Body of pancreas (tissue), 4 donors: ENCODE results near the gene KRT86. TPM values are rescaled to one million over a fixed set of nuclear protein-coding genes. Genes with fewer than 3 reads are reported as not detected.

Experiments used
- ATAC-seq: fragments of 150-250 bp; one replicate; pipeline ENCODE4 v1.9.1; 2016
- DNase-seq, 4 donors: peaks; one replicate each; pipeline ENCODE4 v3.0.0-alpha.2; 2019
- H3K27ac ChIP-seq, 4 donors: fragments of 200-600 bp; sonication (generic); 1 replicate in 3 of 4; 2 replicates in 1 of 4; pipeline versions ENCODE4 v1.5.1 to v1.6.1; 2016 to 2019; ENCODE audit warnings: mild to moderate bottlenecking in 1 of 4, mixed read lengths in 1 of 4, moderate library complexity in 1 of 4
- H3K27me3 ChIP-seq, 2 donors: fragments of 200-600 bp; sonication (generic); one replicate each; pipeline ENCODE4 v1.6.0; 2016; ENCODE audit warnings: mild to moderate bottlenecking in 1 of 2
- H3K36me3 ChIP-seq, 2 donors: fragments of 200-600 bp; sonication (generic); replicated peaks in 1 of 2; 2 replicates each; pipeline ENCODE4 v1.5.1; 2016; ENCODE audit warnings: low read depth in 2 of 2; ENCODE audit not compliant: insufficient read depth in 1 of 2
- H3K4me1 ChIP-seq: fragments of 200-600 bp; sonication (generic); one replicate; pipeline ENCODE4 v1.6.0; 2016
- H3K4me3 ChIP-seq, 2 donors: fragments of 200-600 bp; sonication (generic); 1 replicate in 1 of 2; 2 replicates in 1 of 2; pipeline ENCODE4 v1.5.1; 2016 to 2019
- H3K9me3 ChIP-seq, 3 donors: fragments of 200-600 bp; sonication (generic); 1 replicate in 2 of 3; 2 replicates in 1 of 3; pipeline ENCODE4 v1.5.1; 2016
- POLR2A ChIP-seq, 3 donors: fragments of 450-650 bp; IDR thresholded peaks; one replicate each; pipeline ENCODE4 v1.6.1; 2016; ENCODE audit warnings: antibody characterized with exemption in 3 of 3, mild to moderate bottlenecking in 2 of 3
- WGBS, 2 donors: methylation state at CpG; one replicate each; pipeline ENCODE4 v1.1.5; 2017; 5-methylcytosine and 5-hydroxymethylcytosine counted together
- intact Hi-C: fragments of 100-400 bp; cut with DNase I; formaldehyde crosslinking; loops from one replicate; pipeline ENCODE4 v1.15.1; 2023
- total RNA-seq, 2 donors: library from RNA; depleted of rRNA; stranded (reverse); fragments of >200 nt; gene quantifications; one replicate each; pipeline ENCODE4 v1.1.0, GENCODE V29; 2016
- TF ChIP-seq, protein P1 (sequence below), 7 experiments: fragments of 450-650 bp in 4 of 7; fragments of 200-600 bp in 3 of 7; sonication (generic) in 3 of 7; IDR thresholded peaks; one replicate each; pipeline ENCODE4 v1.5.1; 2016 to 2019; ENCODE audit warnings: antibody characterized with exemption in 7 of 7

Gene KRT86
- total RNA-seq, 2 donors from 2014 or later: 1.8 to 8.6 TPM

DNA sequence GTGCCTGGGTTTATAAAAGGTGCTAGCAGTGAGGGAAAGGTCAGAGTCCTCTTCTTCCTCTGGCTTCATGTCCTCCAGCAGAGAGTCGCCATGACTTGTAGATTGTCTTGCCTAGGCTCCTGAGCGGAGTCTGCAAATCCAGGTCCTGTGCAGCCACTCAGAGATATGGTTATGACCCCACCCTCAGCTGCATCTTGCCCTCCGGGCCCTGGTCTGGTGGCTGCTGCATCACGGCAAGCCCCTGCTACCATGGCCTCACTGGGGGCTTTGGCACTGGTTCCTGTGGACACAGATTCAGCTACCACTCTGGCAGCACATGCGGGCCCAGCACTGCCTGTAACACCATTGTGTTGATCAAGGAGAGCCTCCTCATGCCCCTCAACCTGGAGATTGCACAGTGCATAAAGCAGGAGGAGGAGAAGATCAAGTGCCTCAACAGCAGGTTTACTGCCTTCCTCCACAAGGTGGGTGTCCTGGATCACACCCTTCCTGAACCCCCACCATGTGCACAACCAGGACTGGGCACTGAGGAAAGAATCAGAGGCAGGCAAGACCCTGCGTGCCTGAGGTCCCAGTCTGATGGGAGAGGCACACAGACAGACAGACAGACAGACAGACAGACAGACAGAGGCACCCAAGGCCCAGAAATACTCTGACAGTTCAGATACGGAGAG is 10.5 kb upstream of the KRT86 start:
- Histone ChIP-seq H3K4me3 (no peak overlapping the region), H3K36me3 (no peaks in the 10 kb centered on the region), H3K27ac (no peak overlapping the region), H3K27me3 (no peaks in the 10 kb centered on the region), H3K9me3 (no peaks in the 10 kb centered on the region), H3K4me1 (peaks cover 37% of the 10 kb centered on the region)
- TF ChIP-seq, protein P1, sequence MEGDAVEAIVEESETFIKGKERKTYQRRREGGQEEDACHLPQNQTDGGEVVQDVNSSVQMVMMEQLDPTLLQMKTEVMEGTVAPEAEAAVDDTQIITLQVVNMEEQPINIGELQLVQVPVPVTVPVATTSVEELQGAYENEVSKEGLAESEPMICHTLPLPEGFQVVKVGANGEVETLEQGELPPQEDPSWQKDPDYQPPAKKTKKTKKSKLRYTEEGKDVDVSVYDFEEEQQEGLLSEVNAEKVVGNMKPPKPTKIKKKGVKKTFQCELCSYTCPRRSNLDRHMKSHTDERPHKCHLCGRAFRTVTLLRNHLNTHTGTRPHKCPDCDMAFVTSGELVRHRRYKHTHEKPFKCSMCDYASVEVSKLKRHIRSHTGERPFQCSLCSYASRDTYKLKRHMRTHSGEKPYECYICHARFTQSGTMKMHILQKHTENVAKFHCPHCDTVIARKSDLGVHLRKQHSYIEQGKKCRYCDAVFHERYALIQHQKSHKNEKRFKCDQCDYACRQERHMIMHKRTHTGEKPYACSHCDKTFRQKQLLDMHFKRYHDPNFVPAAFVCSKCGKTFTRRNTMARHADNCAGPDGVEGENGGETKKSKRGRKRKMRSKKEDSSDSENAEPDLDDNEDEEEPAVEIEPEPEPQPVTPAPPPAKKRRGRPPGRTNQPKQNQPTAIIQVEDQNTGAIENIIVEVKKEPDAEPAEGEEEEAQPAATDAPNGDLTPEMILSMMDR (IDR thresholded peaks at IDR 0.05): no peak
- TF ChIP-seq POLR2A (IDR thresholded peaks at IDR 0.05): no peak
- ATAC-seq: no peak
- DNase-seq: peak in 1 of 4 donors; percentile 7
- 80 to 91% methylated on average over 3 to 7 of the region's 7 CpGs for WGBS, 2 donors
- intact Hi-C loops: no loop called here

DNA sequence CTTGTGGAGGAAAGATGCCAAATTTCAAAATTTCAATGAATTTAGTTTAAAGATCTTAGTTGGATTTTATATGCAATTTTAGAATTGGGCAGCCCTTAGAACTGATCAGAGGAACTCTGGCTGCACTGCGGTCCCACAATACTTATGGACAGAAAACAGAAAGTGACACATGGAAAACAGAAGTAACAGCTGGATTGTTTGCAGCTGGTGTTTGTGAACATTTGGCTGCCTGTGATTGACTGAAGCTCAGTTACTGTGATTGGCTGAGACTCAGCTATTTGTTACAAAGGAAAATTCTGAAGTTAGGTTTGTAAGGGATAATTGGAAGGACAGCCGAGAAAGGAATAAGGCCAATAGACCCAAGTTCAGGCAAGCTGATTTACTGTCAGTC is 10.0 kb upstream of the KRT86 start:
- Histone ChIP-seq H3K4me1 (peaks cover 32% of the 10 kb centered on the region), H3K27ac (no peak overlapping the region), H3K27me3 (no peaks in the 10 kb centered on the region), H3K36me3 (no peaks in the 10 kb centered on the region), H3K9me3 (no peaks in the 10 kb centered on the region), H3K4me3 (no peak overlapping the region)
- TF ChIP-seq, protein P1 (IDR thresholded peaks at IDR 0.05): no peak
- no peak for TF ChIP-seq POLR2A (IDR thresholded peaks at IDR 0.05)
- WGBS, 2 donors: 90 to 92% methylated on average over 2 of the region's 2 CpGs
- DNase-seq: peak in 1 of 4 donors; percentile 2
- intact Hi-C loops: no loop called here
- no peak for ATAC-seq

DNA sequence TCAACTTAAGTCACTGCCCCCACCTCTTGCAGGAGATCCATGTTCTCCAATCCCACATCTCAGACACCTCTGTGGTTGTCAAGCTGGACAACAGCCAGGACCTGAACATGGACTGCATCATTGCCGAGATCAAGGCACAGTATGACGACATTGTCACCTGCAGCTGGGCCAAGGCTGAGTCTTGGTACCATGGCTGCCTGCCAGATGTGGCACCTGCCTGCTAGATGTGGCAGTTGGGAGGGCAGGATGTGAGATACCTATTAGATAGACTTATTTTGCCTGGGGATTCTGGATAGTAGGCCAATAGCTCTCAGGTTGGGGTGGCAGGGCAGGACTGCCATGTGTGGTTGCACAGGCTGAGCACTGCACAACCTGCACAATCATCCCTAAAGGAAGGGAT is 7.9 kb upstream of the KRT86 start:
- ATAC-seq (peak; percentile 63), DNase-seq (peak; percentile 70 to 79 (median 78))
- no peak for TF ChIP-seq POLR2A (IDR thresholded peaks at IDR 0.05)
- TF ChIP-seq, protein P1 (IDR thresholded peaks at IDR 0.05): no peak
- WGBS, 2 donors: 45 to 60% methylated on average over 2 of the region's 2 CpGs
- Histone ChIP-seq H3K27ac (no peak overlapping the region), H3K9me3 (no peaks in the 10 kb centered on the region), H3K27me3 (no peaks in the 10 kb centered on the region), H3K36me3 (no peaks in the 10 kb centered on the region), H3K4me3 (no peak overlapping the region), H3K4me1 (peaks cover 17% of the 10 kb centered on the region)
- intact Hi-C loops: no loop called here

DNA sequence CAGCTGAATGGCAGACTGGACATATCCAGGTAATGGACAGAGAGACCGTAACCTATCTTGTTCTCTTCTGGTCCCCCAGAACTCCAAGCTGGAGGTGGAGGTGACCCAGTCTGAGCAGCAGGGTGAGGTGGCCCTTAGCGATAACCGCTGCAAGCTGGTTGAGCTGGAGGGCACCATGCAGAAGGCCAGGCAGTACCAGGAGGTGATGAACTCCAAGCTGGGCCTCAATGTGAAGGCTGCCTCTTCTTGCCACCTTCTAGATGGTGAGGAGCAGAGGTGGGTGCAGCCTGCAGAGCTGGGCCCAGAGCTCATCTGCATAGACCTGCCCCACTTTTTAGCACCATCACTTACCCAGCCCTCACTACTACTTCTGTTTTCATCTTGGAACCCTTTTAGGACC is 7.2 kb upstream of the KRT86 start:
- H3K27ac ChIP-seq: no peak overlapping the region
- intact Hi-C loops: no loop called here
- H3K27me3 ChIP-seq: no peaks in the 10 kb centered on the region
- no peaks in the 10 kb centered on the region for H3K36me3 ChIP-seq
- H3K4me1 ChIP-seq: peaks cover 17% of the 10 kb centered on the region
- no peak overlapping the region for H3K4me3 ChIP-seq
- ATAC-seq (no peak), DNase-seq (peak in 1 of 4 donors; percentile 7)
- TF ChIP-seq POLR2A (IDR thresholded peaks at IDR 0.05): no peak
- TF ChIP-seq, protein P1 (IDR thresholded peaks at IDR 0.05): no peak
- no peaks in the 10 kb centered on the region for H3K9me3 ChIP-seq
- 100% methylated on average over 2 to 3 of the region's 3 CpGs for WGBS, 2 donors

DNA sequence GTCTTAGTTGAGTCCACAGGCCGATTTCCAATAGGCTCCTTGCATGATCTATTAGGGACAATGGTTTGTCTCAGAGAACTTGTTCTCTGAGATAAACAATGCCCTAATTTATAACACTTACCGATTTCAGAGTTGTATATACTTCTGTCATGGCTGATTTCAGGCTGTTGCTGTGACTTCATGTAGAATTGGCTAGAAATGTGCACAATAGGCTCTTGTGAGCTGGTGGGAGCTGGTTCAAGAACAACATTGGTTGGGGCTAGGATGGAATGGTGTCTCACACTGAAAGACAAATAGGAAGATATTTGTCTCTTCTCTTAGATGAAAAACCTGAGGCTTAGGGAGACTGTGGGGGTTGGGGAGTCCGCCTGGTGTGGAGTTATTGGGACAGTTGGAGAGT is 6.7 kb upstream of the KRT86 start:
- DNase-seq (no peak), ATAC-seq (no peak)
- Histone ChIP-seq H3K9me3 (no peaks in the 10 kb centered on the region), H3K36me3 (no peaks in the 10 kb centered on the region), H3K27me3 (no peaks in the 10 kb centered on the region), H3K27ac (no peak overlapping the region), H3K4me1 (peaks cover 17% of the 10 kb centered on the region), H3K4me3 (no peak overlapping the region)
- TF ChIP-seq, protein P1 (IDR thresholded peaks at IDR 0.05): no peak
- no peak for TF ChIP-seq POLR2A (IDR thresholded peaks at IDR 0.05)
- 92 to 95% methylated on average over 3 of the region's 3 CpGs for WGBS, 2 donors
- intact Hi-C loops: no loop called here
